HepG2 (cell line): ENCODE measurements around the gene HDHD3. TPM values are rescaled to one million over a fixed set of nuclear protein-coding genes. Genes with fewer than 3 reads are reported as not detected.

ENCODE experiments used
- ATAC-seq: fragments of 200-7000 bp; cut with Tn5 transposase; 3 replicates; pipeline ENCODE4 v1.9.1; 2020; ENCODE audit warnings: mild to moderate bottlenecking, moderate library complexity
- Bru-seq: library from RNA; stranded (reverse); fragments of 400-500 nt; gene quantifications from one replicate; lab custom pipeline; 2021; lab: Mats Ljungman, UMichigan
- BruChase-seq, 2 experiments: library from RNA; stranded (reverse); fragments of 400-500 nt; gene quantifications; one replicate each; lab custom pipeline; 2021; lab: Mats Ljungman, UMichigan
- BruUV-seq: library from RNA; stranded (reverse); fragments of 400-500 nt; replicated peaks from 2 replicates; lab custom pipeline; 2021; lab: Mats Ljungman, UMichigan
- CTCF ChIA-PET: fragments of 300-600 bp; formaldehyde crosslinking; extraction: SDS; loops from one replicate; lab custom pipeline; 2021; ENCODE audit warnings: low total read pairs, inconsistent platforms, low intra/inter-chr PET ratio; lab: Yijun Ruan, JAX
- POLR2A ChIA-PET: fragments of 350-600 bp; sonication (Branson Sonifier 250); formaldehyde crosslinking; loops from one replicate; lab custom pipeline; 2020; ENCODE audit warnings: antibody characterized with exemption, inconsistent platforms; lab: Yijun Ruan, JAX
- DNase-seq: peaks from one replicate; pipeline ENCODE4 v3.0.0-alpha.2; 2015; ENCODE audit warnings: low spot score
- FAIRE-seq: peaks from 3 replicates; lab custom pipeline; 2011; peaks lifted over from hg19 to GRCh38; lab: Jason Lieb, UNC
- H2AFZ ChIP-seq: one replicate; pipeline ENCODE4 v1.6.1; 2011; ENCODE audit warnings: low read length, inconsistent platforms
- H3K27ac ChIP-seq: fragments of 300-600 bp; 3 replicates; pipeline ENCODE4 v1.8.0; 2011; ENCODE audit warnings: mixed run types, mild to moderate bottlenecking, mixed read lengths, low read length, inconsistent platforms; ENCODE audit not compliant: insufficient read depth; ENCODE audit errors: extremely low read length
- H3K27me3 ChIP-seq, 2 experiments: fragments of 200-600 bp in 1 of 2; 2 replicates in 1 of 2; 3 replicates in 1 of 2; pipeline versions ENCODE4 v1.6.0 to v1.8.0; 2011; ENCODE audit warnings: low read length in 2 of 2, mild to moderate bottlenecking in 2 of 2, moderate library complexity in 2 of 2, inconsistent platforms in 1 of 2; ENCODE audit not compliant: insufficient read depth in 2 of 2, control insufficient read depth in 1 of 2
- H3K36me3 ChIP-seq, 2 experiments: fragments of 200-600 bp in 1 of 2; replicated peaks in 1 of 2; 2 replicates in 1 of 2; 3 replicates in 1 of 2; pipeline versions ENCODE4 v1.5.1 to v1.8.0; 2011; ENCODE audit warnings: low read length in 2 of 2, inconsistent platforms in 1 of 2; ENCODE audit not compliant: insufficient read depth in 2 of 2, control insufficient read depth in 1 of 2
- H3K4me1 ChIP-seq: 2 replicates; pipeline ENCODE4 v1.5.1; 2012; ENCODE audit warnings: low read length, inconsistent platforms; ENCODE audit not compliant: insufficient read depth
- H3K4me2 ChIP-seq: 2 replicates; pipeline ENCODE4 v1.6.0; 2011; ENCODE audit warnings: low read depth, low read length, inconsistent platforms
- H3K4me3 ChIP-seq, 3 experiments: fragments of 200-600 bp in 1 of 3; sonication (generic), shearing (Covaris generic) in 1 of 3; replicated peaks in 1 of 3; 2 replicates each; pipeline ENCODE4 v1.5.1; 2011 to 2016; ENCODE audit warnings: low read length in 3 of 3, inconsistent platforms in 2 of 3, low read depth in 2 of 3, mild to moderate bottlenecking in 2 of 3, control low read depth in 1 of 3, mixed read lengths in 1 of 3; ENCODE audit not compliant: insufficient read depth in 1 of 3
- H3K79me2 ChIP-seq: one replicate; pipeline ENCODE4 v1.6.1; 2011; ENCODE audit warnings: low read length, inconsistent platforms; ENCODE audit not compliant: insufficient read depth
- H3K9ac ChIP-seq: 2 replicates; pipeline ENCODE4 v1.6.0; 2011; ENCODE audit warnings: mild to moderate bottlenecking, low read depth, low read length, inconsistent platforms; ENCODE audit not compliant: insufficient read depth
- H3K9me3 ChIP-seq: 2 replicates; pipeline ENCODE4 v1.5.1; 2012; ENCODE audit warnings: mild to moderate bottlenecking, low read length
- H4K20me1 ChIP-seq: 2 replicates; pipeline ENCODE4 v1.6.0; 2011; ENCODE audit warnings: inconsistent platforms, mild to moderate bottlenecking, low read length, moderate library complexity; ENCODE audit not compliant: insufficient read depth
- KLF15 ChIP-seq: sonication (generic); formaldehyde crosslinking; IDR thresholded peaks from 2 replicates; pipeline ENCODE4 v1.8.1; 2023; ENCODE audit warnings: borderline replicate concordance, mild to moderate bottlenecking, inconsistent platforms, missing genetic modification reagents, mixed read lengths
- KLF6 ChIP-seq: IDR thresholded peaks from 2 replicates; pipeline ENCODE4 v1.8.0; 2016; ENCODE audit warnings: missing biosample characterization, missing genetic modification reagents
- POLR2A ChIP-seq, 2 experiments: IDR thresholded peaks; 2 replicates each; pipeline ENCODE4 v1.6.1; 2011; ENCODE audit warnings: low read depth in 2 of 2, low read length in 2 of 2, mild to moderate bottlenecking in 1 of 2, moderate library complexity in 1 of 2; ENCODE audit not compliant: insufficient read depth in 1 of 2
- SALL2 ChIP-seq: sonication (generic); formaldehyde crosslinking; IDR thresholded peaks from 2 replicates; pipeline ENCODE4 v1.8.1; 2023; ENCODE audit warnings: mild to moderate bottlenecking, missing genetic modification reagents, inconsistent platforms
- ZBTB8A ChIP-seq: sonication (generic); formaldehyde crosslinking; IDR thresholded peaks from 2 replicates; pipeline ENCODE4 v1.4.0; 2020; ENCODE audit warnings: mild to moderate bottlenecking, low read depth, missing genetic modification reagents, borderline replicate concordance
- WGBS: methylation state at CpG from one replicate; pipeline ENCODE4 v1.1.6; 2017; ENCODE audit warnings: low lambda C conversion rate; 5-methylcytosine and 5-hydroxymethylcytosine counted together
- in situ Hi-C: cut with HindIII; loops from 2 replicates; pipeline ENCODE4 v1.10.0; 2017; ENCODE audit warnings: low pct_unique_long_range_greater_than_20kb; ENCODE audit not compliant: extremely low pct_ligation_motif_present
- intact Hi-C: fragments of 100-400 bp; cut with micrococcal nuclease; formaldehyde crosslinking; loops from one replicate; pipeline ENCODE4 v1.10.0; 2022; ENCODE audit not compliant: unreplicated experiment
- long read RNA-seq, 2 experiments: library from RNA in 1 of 2; library from polyadenylated mRNA in 1 of 2; stranded (forward) in 1 of 2; unstranded in 1 of 2; transcript quantifications; one replicate each; pipeline ENCODE4 v2.0.0, GENCODE V29; 2019 to 2022
- polyA minus RNA-seq, 3 experiments: library from RNA; depleted of rRNA, polyadenylated mRNA; stranded (reverse); fragments of >200 nt; gene quantifications; 2 replicates each; pipeline ENCODE4 v1.2.3, GENCODE V29; 2011; ENCODE audit warnings: low replicate concordance in 1 of 3
- polyA plus RNA-seq, 8 experiments: library from polyadenylated mRNA; depleted of rRNA in 3 of 8; stranded (reverse) in 7 of 8; unstranded in 1 of 8; fragments of >200 nt; fragmentation: Illumina TruSeq in 4 of 8; extraction: Trizol in 4 of 8; gene quantifications; 2 replicates each; pipeline versions ENCODE4 v1.2.1 to v1.2.3, GENCODE V29; 2011 to 2016; ENCODE audit warnings: low read depth in 4 of 8, missing spikeins in 1 of 8, mixed read lengths in 1 of 8; ENCODE audit not compliant: insufficient read depth in 1 of 8
- total RNA-seq, 5 experiments: library from RNA; depleted of rRNA; stranded (reverse); fragments of >200 nt; fragmentation: Illumina TruSeq; extraction: Trizol; gene quantifications; 2 replicates each; pipeline ENCODE4 v1.2.3, GENCODE V29; 2016; ENCODE audit warnings: low read depth in 1 of 5
- TF ChIP-seq, protein P1 (sequence below): sonication (generic); formaldehyde crosslinking; IDR thresholded peaks from 2 replicates; pipeline ENCODE4 v1.5.0; 2020; ENCODE audit warnings: missing genetic modification reagents
- TF ChIP-seq, protein P2 (sequence below): IDR thresholded peaks from 2 replicates; pipeline ENCODE4 v1.6.1; 2016; ENCODE audit warnings: missing compliant biosample characterization, missing genetic modification reagents, borderline replicate concordance
- TF ChIP-seq, protein P3 (sequence below): sonication (generic); formaldehyde crosslinking; IDR thresholded peaks from 2 replicates; pipeline ENCODE4 v1.5.1; 2020; ENCODE audit warnings: missing genetic modification reagents, mild to moderate bottlenecking, borderline replicate concordance
- TF ChIP-seq, protein P4 (sequence below): sonication (generic); formaldehyde crosslinking; conservative IDR thresholded peaks from 2 replicates; pipeline ENCODE4 v1.8.0; 2022; ENCODE audit warnings: mild to moderate bottlenecking, moderate library complexity, missing genetic modification reagents

The HDHD3 gene, protein sequence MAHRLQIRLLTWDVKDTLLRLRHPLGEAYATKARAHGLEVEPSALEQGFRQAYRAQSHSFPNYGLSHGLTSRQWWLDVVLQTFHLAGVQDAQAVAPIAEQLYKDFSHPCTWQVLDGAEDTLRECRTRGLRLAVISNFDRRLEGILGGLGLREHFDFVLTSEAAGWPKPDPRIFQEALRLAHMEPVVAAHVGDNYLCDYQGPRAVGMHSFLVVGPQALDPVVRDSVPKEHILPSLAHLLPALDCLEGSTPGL
- 23.0 and 23.1 TPM in 2 replicates for total RNA-seq (2016; rRNA removed; fragmentation: Illumina TruSeq; extraction: Trizol)
- total RNA-seq (2016; cell fraction: cytosol; rRNA removed; fragmentation: Illumina TruSeq; extraction: Trizol; ENCODE audit: low read depth) = 9.0 and 12.1 TPM in 2 replicates
- 24.5 and 26.6 TPM in 2 replicates for total RNA-seq (2016; cell fraction: insoluble cytoplasmic fraction; rRNA removed; fragmentation: Illumina TruSeq; extraction: Trizol)
- total RNA-seq (2016; cell fraction: membrane; rRNA removed; fragmentation: Illumina TruSeq; extraction: Trizol) = 14.8 and 21.9 TPM in 2 replicates
- total RNA-seq (2016; cell fraction: nucleus; rRNA removed; fragmentation: Illumina TruSeq; extraction: Trizol) = 20.3 and 23.2 TPM in 2 replicates
- polyA plus RNA-seq (2011; rRNA removed) = 38.5 and 52.1 TPM in 2 replicates
- polyA plus RNA-seq (2011; cell fraction: cytosol; rRNA removed) = 42.5 and 45.1 TPM in 2 replicates
- polyA plus RNA-seq (2011; cell fraction: nucleus; rRNA removed) = 48.3 and 66.3 TPM in 2 replicates
- 22.4 and 28.2 TPM in 2 replicates for polyA plus RNA-seq (2012)
- polyA plus RNA-seq (2016; cell fraction: cytosol; fragmentation: Illumina TruSeq; extraction: Trizol; ENCODE audit: low read depth) = 3.9 and 7.9 TPM in 2 replicates
- polyA plus RNA-seq (2016; cell fraction: insoluble cytoplasmic fraction; fragmentation: Illumina TruSeq; extraction: Trizol; ENCODE audit: low read depth) = 21.1 and 26.6 TPM in 2 replicates
- polyA plus RNA-seq (2016; cell fraction: membrane; fragmentation: Illumina TruSeq; extraction: Trizol; ENCODE audit: low read depth) = 9.6 and 14.6 TPM in 2 replicates
- polyA plus RNA-seq (2016; cell fraction: nucleus; fragmentation: Illumina TruSeq; extraction: Trizol; ENCODE audit: insufficient read depth, low read depth) = 59.1 and 62.1 TPM in 2 replicates
- polyA minus RNA-seq (2011; rRNA and poly(A)+ RNA removed; ENCODE audit: low replicate concordance) = 23.3 and 44.1 TPM in 2 replicates
- polyA minus RNA-seq (2011; cell fraction: cytosol; rRNA and poly(A)+ RNA removed) = 15.5 and 15.6 TPM in 2 replicates
- polyA minus RNA-seq (2011; cell fraction: nucleus; rRNA and poly(A)+ RNA removed) = 18.0 and 26.0 TPM in 2 replicates
- percentile 84 among the genes with signal in this experiment for Bru-seq, nascent RNA
- percentile 62 among the genes with signal in this experiment for BruChase-seq, experiment 1, labeled RNA remaining after a 6-hour chase
- BruChase-seq, experiment 2, labeled RNA remaining after a 2-hour chase = percentile 78 among the genes with signal in this experiment
- long read RNA-seq, experiment 1, transcript HDHD3-203 (3 exons, 913 nt) = major isoform, 15 of 35 reads
- long read RNA-seq, experiment 1, transcript HDHD3-202 (3 exons, 1,497 nt) = minor isoform, 14 of 35 reads
- long read RNA-seq, experiment 1, partial matches to known transcripts = 0 of 35 reads
- long read RNA-seq, experiment 1, other reads (novel, unspliced or antisense) = 5 of 35 reads
- long read RNA-seq, experiment 2, transcript HDHD3-201 (2 exons, 1,834 nt) = minor isoform, 5 of 58 reads
- long read RNA-seq, experiment 2, transcript HDHD3-202 (3 exons, 1,497 nt) = minor isoform, 20 of 58 reads
- long read RNA-seq, experiment 2, transcript HDHD3-203 (3 exons, 913 nt) = major isoform, 26 of 58 reads
- long read RNA-seq, experiment 2, partial matches to known transcripts = 0 of 58 reads
- long read RNA-seq, experiment 2, other reads (novel, unspliced or antisense) = 7 of 58 reads

DNA sequence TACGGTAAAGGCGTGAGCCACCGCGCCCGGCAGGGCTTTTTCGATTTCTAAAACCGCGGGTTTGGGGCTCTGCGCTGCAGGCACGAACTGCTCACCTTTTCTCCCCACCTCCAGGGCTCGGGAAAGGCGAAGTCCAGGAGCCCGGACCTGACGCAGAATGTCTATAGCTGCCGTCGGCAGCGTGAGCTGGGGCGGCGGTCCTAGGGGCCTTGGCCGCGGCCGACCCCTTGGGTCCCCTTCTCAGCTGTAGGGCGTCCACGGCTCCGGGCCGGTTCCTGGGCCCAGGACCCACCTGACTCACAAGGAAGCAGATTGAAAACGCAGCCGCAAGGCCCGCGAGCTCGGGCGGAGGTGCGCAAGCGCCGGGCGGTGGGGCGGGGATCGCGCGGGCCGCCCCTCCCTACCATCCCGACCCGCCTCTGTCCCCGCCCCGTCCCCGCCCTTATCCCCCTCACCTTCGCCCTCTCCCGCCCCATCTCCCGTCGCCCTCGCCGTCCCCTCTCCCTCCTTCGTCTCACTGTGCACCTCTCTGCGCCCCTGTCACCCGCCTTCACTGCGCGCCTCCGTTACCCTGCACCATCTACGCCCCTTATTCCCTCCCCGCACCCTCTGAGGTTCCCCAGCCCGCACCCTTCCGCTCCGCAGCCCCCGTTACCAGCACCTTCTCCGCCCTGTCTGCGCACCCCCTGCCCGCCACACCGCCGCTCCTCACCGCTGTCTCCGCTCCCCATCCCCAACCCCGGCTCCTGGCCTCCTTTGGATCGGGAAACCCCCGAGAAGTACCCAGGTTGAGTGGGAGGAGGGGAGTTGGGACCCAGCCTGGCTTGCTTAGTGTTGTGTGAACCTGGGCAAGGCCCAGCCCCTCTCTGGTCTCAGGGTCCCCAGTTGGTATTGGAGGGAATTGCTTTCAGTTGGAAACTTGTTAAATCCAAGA is at the start of gene HDHD3:
HDHD3 (minus strand) TSS at position 353 of the 934 bp plus-strand sequence. CDS start 2,632 bp downstream, outside the sequence.
- FAIRE-seq = no peak
- Histone ChIP-seq H3K4me3 (peak within 1 kb of the TSS; percentile 80 to 99 (median 84)), H3K27me3 (no peaks in the 10 kb centered on the region), H3K27ac (peak within 1 kb of the TSS; percentile 94), H2AFZ (no peak within 1 kb of the TSS), H3K9ac (peak within 1 kb of the TSS; percentile 89), H3K9me3 (no peaks in the 10 kb centered on the region), H3K79me2 (peaks cover 15% of the 10 kb centered on the region), H3K4me1 (peaks cover 80% of the 10 kb centered on the region), H3K36me3 (peaks cover 4 to 10% of the 10 kb centered on the region in 2 experiments; a peak in 3 of 5 replicates), H3K4me2 (peak within 1 kb of the TSS; percentile 90), H4K20me1 (peaks cover 16% of the 10 kb centered on the region)
- CTCF ChIA-PET = no interaction called here
- POLR2A ChIA-PET = interaction anchor here (0.7 to 3.5 kb wide), 9 partner anchors 11 to 187 kb away, joined by 3 to 35 read pairs (median 7); partner anchors contain the start of genes ALAD, C9orf43, POLE3 and WDR31
- intact Hi-C loops = loop anchor here (1.0 kb wide), 1 partner anchor 24 kb away; the partner anchor contains the start of gene ALAD
- WGBS = under 1% methylated on average over 48 of the region's 74 CpGs
- peak; percentile 71 for DNase-seq
- peak; percentile 83 for ATAC-seq
- no TSS peak for BruUV-seq
- in situ Hi-C loops = no loop called here
- TF ChIP-seq KLF15 (CRISPR knock-in tag) = no peak
- TF ChIP-seq, protein P1, sequence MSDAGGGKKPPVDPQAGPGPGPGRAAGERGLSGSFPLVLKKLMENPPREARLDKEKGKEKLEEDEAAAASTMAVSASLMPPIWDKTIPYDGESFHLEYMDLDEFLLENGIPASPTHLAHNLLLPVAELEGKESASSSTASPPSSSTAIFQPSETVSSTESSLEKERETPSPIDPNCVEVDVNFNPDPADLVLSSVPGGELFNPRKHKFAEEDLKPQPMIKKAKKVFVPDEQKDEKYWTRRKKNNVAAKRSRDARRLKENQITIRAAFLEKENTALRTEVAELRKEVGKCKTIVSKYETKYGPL (CRISPR knock-in tag) = no peak
- TF ChIP-seq, protein P2, sequence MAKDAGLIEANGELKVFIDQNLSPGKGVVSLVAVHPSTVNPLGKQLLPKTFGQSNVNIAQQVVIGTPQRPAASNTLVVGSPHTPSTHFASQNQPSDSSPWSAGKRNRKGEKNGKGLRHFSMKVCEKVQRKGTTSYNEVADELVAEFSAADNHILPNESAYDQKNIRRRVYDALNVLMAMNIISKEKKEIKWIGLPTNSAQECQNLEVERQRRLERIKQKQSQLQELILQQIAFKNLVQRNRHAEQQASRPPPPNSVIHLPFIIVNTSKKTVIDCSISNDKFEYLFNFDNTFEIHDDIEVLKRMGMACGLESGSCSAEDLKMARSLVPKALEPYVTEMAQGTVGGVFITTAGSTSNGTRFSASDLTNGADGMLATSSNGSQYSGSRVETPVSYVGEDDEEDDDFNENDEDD (CRISPR knock-in tag) = peak; percentile 59; the same call in 1 of the 2 replicates
- TF ChIP-seq SALL2 (CRISPR knock-in tag) = peak; percentile 73; the same call in 1 of the 2 replicates
- peak; percentile 29; the same call in 1 of the 2 replicates for TF ChIP-seq KLF6
- TF ChIP-seq, protein P3, sequence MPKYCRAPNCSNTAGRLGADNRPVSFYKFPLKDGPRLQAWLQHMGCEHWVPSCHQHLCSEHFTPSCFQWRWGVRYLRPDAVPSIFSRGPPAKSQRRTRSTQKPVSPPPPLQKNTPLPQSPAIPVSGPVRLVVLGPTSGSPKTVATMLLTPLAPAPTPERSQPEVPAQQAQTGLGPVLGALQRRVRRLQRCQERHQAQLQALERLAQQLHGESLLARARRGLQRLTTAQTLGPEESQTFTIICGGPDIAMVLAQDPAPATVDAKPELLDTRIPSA (CRISPR knock-in tag) = 0 out of 2 replicates have a peak, but pooled peaks have one; percentile 74
- TF ChIP-seq, protein P4, sequence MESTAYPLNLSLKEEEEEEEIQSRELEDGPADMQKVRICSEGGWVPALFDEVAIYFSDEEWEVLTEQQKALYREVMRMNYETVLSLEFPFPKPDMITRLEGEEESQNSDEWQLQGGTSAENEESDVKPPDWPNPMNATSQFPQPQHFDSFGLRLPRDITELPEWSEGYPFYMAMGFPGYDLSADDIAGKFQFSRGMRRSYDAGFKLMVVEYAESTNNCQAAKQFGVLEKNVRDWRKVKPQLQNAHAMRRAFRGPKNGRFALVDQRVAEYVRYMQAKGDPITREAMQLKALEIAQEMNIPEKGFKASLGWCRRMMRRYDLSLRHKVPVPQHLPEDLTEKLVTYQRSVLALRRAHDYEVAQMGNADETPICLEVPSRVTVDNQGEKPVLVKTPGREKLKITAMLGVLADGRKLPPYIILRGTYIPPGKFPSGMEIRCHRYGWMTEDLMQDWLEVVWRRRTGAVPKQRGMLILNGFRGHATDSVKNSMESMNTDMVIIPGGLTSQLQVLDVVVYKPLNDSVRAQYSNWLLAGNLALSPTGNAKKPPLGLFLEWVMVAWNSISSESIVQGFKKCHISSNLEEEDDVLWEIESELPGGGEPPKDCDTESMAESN (CRISPR knock-in tag) = peak; percentile 38; the same call in 1 of the 2 replicates
- TF ChIP-seq ZBTB8A (CRISPR knock-in tag) = no peak
- TF ChIP-seq POLR2A (IDR thresholded peaks at IDR 0.05; ENCODE audit: insufficient read depth in 1 of 2, low read depth in 2 of 2, low read length in 2 of 2) = peak; percentile 70 to 89
